Endothelial cell of umbilical vein (primary cell): Measurements from ENCODE around the gene CFAP61. TPM values are rescaled to one million over a fixed set of nuclear protein-coding genes. Genes with fewer than 3 reads are reported as not detected.

ENCODE experiments used
- BruUV-seq: library from RNA; stranded (reverse); fragments of 400-500 nt; replicated peaks from 2 replicates; lab custom pipeline; 2021; lab: Mats Ljungman, UMichigan
- CTCF ChIA-PET: fragments of 300-600, 350-600 bp; sonication (Branson Sonifier 250); formaldehyde crosslinking; loops from one replicate; lab custom pipeline; 2021; ENCODE audit warnings: antibody characterized with exemption, inconsistent platforms; lab: Charles Lee
- POLR2A ChIA-PET: fragments of 300-600, 350-600 bp; sonication (Branson Sonifier 250); formaldehyde crosslinking; loops from one replicate; lab custom pipeline; 2021; ENCODE audit warnings: antibody characterized with exemption, inconsistent platforms; lab: Charles Lee
- DNase-seq: peaks from one replicate; pipeline ENCODE4 v3.0.0-alpha.2; 2011; ENCODE audit warnings: low read depth, low spot score
- FAIRE-seq: peaks from 2 replicates; lab custom pipeline; 2011; peaks lifted over from hg19 to GRCh38; lab: Jason Lieb, UNC
- H2AFZ ChIP-seq: 2 replicates; pipeline ENCODE4 v1.6.0; 2012; ENCODE audit warnings: low read depth, low read length, control low read depth, inconsistent platforms
- H3K27ac ChIP-seq: 2 replicates; pipeline ENCODE4 v1.5.1; 2011; ENCODE audit warnings: low read depth, mild to moderate bottlenecking, control low read depth, low read length, moderate library complexity; ENCODE audit not compliant: insufficient read depth
- H3K27me3 ChIP-seq, 2 experiments: 2 replicates each; pipeline versions ENCODE4 v1.6.0 to v1.6.1; 2011; ENCODE audit warnings: low read length in 2 of 2, mixed read lengths in 1 of 2; ENCODE audit not compliant: control insufficient read depth in 2 of 2, insufficient read depth in 2 of 2
- H3K36me3 ChIP-seq, 2 experiments: 2 replicates in 1 of 2; 3 replicates in 1 of 2; pipeline ENCODE4 v1.5.1; 2011; ENCODE audit warnings: low read length in 2 of 2, mild to moderate bottlenecking in 1 of 2, moderate library complexity in 1 of 2; ENCODE audit not compliant: control insufficient read depth in 2 of 2, insufficient read depth in 2 of 2; ENCODE audit errors: extremely low read depth in 1 of 2
- H3K4me1 ChIP-seq: 3 replicates; pipeline ENCODE4 v1.5.1; 2011; ENCODE audit warnings: mild to moderate bottlenecking, low read length; ENCODE audit not compliant: control insufficient read depth, insufficient read depth; ENCODE audit errors: extremely low read depth
- H3K4me2 ChIP-seq: 2 replicates; pipeline ENCODE4 v1.6.1; 2011; ENCODE audit warnings: low read length, control low read depth, mixed read lengths; ENCODE audit not compliant: insufficient read depth
- H3K4me3 ChIP-seq, 3 experiments: fragments of 200-600 bp in 1 of 3; sonication (generic), shearing (Covaris generic) in 1 of 3; replicated peaks in 1 of 3; 2 replicates each; pipeline ENCODE4 v1.5.1; 2011 to 2016; ENCODE audit warnings: control low read depth in 3 of 3, low read length in 3 of 3, mild to moderate bottlenecking in 2 of 3, inconsistent platforms in 1 of 3, low read depth in 1 of 3, moderate library complexity in 1 of 3; ENCODE audit not compliant: insufficient read depth in 1 of 3
- H3K79me2 ChIP-seq: 2 replicates; pipeline ENCODE4 v1.6.0; 2012; ENCODE audit warnings: low read length, inconsistent platforms; ENCODE audit not compliant: control insufficient read depth, insufficient read depth
- H3K9ac ChIP-seq: replicated peaks from 2 replicates; pipeline ENCODE3; 2011; ENCODE audit warnings: low read length, control low read depth; ENCODE audit not compliant: insufficient read depth; ENCODE audit errors: extremely low read depth
- H3K9me1 ChIP-seq: replicated peaks from 3 replicates; pipeline ENCODE4 v1.6.0; 2011; ENCODE audit warnings: mild to moderate bottlenecking, low read length; ENCODE audit not compliant: control insufficient read depth, insufficient read depth; ENCODE audit errors: extremely low read depth
- H3K9me3 ChIP-seq: replicated peaks from 2 replicates; pipeline ENCODE4 v1.5.1; 2012; ENCODE audit warnings: low read length, inconsistent platforms; ENCODE audit not compliant: control insufficient read depth, insufficient read depth
- H4K20me1 ChIP-seq: replicated peaks from 2 replicates; pipeline ENCODE3; 2011; ENCODE audit warnings: mild to moderate bottlenecking, low read length; ENCODE audit not compliant: control insufficient read depth, insufficient read depth; ENCODE audit errors: extremely low read depth
- CTCF ChIP-seq, 2 donors: IDR thresholded peaks; 1 replicate in 1 of 2; 2 replicates in 1 of 2; pipeline ENCODE4 v1.5.1; 2011; ENCODE audit warnings: low read length in 2 of 2, mild to moderate bottlenecking in 2 of 2, moderate library complexity in 2 of 2, control low read depth in 1 of 2, inconsistent platforms in 1 of 2, low read depth in 1 of 2; ENCODE audit not compliant: insufficient read depth in 1 of 2; ENCODE audit errors: extremely low read depth in 1 of 2
- EZH2 ChIP-seq: IDR thresholded peaks from 2 replicates; pipeline ENCODE4 v1.6.1; 2012; ENCODE audit warnings: borderline replicate concordance, low read depth, mild to moderate bottlenecking, moderate library complexity, low read length, inconsistent platforms; ENCODE audit not compliant: severe bottlenecking
- FOS ChIP-seq: IDR thresholded peaks from 2 replicates; pipeline ENCODE4 v1.6.1; 2011; ENCODE audit warnings: mild to moderate bottlenecking, low read length, moderate library complexity, borderline replicate concordance; ENCODE audit not compliant: insufficient read depth
- GATA2 ChIP-seq: IDR thresholded peaks from 2 replicates; pipeline ENCODE4 v1.7.0; 2011; ENCODE audit warnings: low read depth, mild to moderate bottlenecking, moderate library complexity, mixed read lengths, low read length; ENCODE audit not compliant: insufficient read length, insufficient read depth
- JUN ChIP-seq: IDR thresholded peaks from 2 replicates; pipeline ENCODE4 v1.6.1; 2011; ENCODE audit warnings: borderline replicate concordance, low read depth; ENCODE audit not compliant: insufficient read length, insufficient read depth
- MAX ChIP-seq: IDR thresholded peaks from 2 replicates; pipeline ENCODE4 v1.6.1; 2011; ENCODE audit not compliant: insufficient read depth, insufficient read length
- MYC ChIP-seq: IDR thresholded peaks from one replicate; pipeline ENCODE4 v1.6.1; 2011; ENCODE audit warnings: mild to moderate bottlenecking, low read depth, low read length
- POLR2A ChIP-seq: IDR thresholded peaks from 2 replicates; pipeline ENCODE4 v1.6.1; 2012; ENCODE audit warnings: low read depth, mild to moderate bottlenecking, control low read depth, low read length
- POLR2AphosphoS5 ChIP-seq: IDR thresholded peaks from 2 replicates; pipeline ENCODE4 v1.6.1; 2012; ENCODE audit warnings: low read depth, mild to moderate bottlenecking, control low read depth, low read length, moderate library complexity; ENCODE audit not compliant: insufficient read depth
- dilution Hi-C: fragments of 300-500 bp; cut with MboI; formaldehyde crosslinking; loops from one replicate; pipeline ENCODE4 v1.15.0; 2019; ENCODE audit warnings: low sequenced_read_pairs; ENCODE audit not compliant: extremely low pct_ligation_motif_present
- intact Hi-C: fragments of 100-400 bp; cut with micrococcal nuclease; formaldehyde crosslinking; loops from one replicate; pipeline ENCODE4 v1.10.0; 2022
- polyA plus RNA-seq, 4 experiments: library from polyadenylated mRNA; depleted of rRNA in 3 of 4; stranded (reverse) in 3 of 4; unstranded in 1 of 4; fragments of >200 nt; gene quantifications; 2 replicates each; pipeline versions ENCODE4 v1.2.1 to v1.2.3, GENCODE V29; 2011 to 2012; ENCODE audit warnings: missing spikeins in 1 of 4
- total RNA-seq: library from RNA; stranded (reverse); gene quantifications from 2 replicates; pipeline ENCODE4 v1.2.3, GENCODE V29; 2021

The CFAP61 gene
- total and polyA plus RNA-seq, 2 donors (not counting 3 experiments of a cell fraction or from before 2014, with no cell fraction given): not detected

- Histone ChIP-seq H3K9ac (no peak overlapping the region), H3K27ac (no peak overlapping the region), H3K4me3 (no peak overlapping the region), H4K20me1 (no peaks in the 10 kb centered on the region), H3K4me2 (no peak overlapping the region), H3K9me3 (no peaks in the 10 kb centered on the region), H3K36me3 (no peaks in the 10 kb centered on the region), H3K9me1 (no peaks in the 10 kb centered on the region), H3K27me3 (no peaks in the 10 kb centered on the region), H3K79me2 (no peaks in the 10 kb centered on the region), H3K4me1 (no peaks in the 10 kb centered on the region), H2AFZ (no peak overlapping the region)
- intact Hi-C loops: no loop called here
- ChIA-PET POLR2A (no interaction called here), CTCF (no interaction called here)
- DNase-seq (no peak), FAIRE-seq (no peak)
- no peak for TF ChIP-seq POLR2AphosphoS5
- TF ChIP-seq MYC: no peak
- TF ChIP-seq EZH2: no peak
- no peak for TF ChIP-seq MAX
- no peak for TF ChIP-seq POLR2A
- TF ChIP-seq JUN: no peak
- no peak for TF ChIP-seq FOS
- no peak for TF ChIP-seq GATA2
- TF ChIP-seq CTCF (IDR thresholded peaks at IDR 0.05; ENCODE audit: extremely low read depth in 1 of 2, insufficient read depth in 1 of 2, low read depth in 1 of 2, low read length in 2 of 2): no peak
- dilution Hi-C loops: no loop called here
- no TSS peak for BruUV-seq
Measured at GRCh38 chr20:20286061-20286460, 233.7 kb downstream of the CFAP61 start.
